ENCODE measurements around the gene DNAJC13.
"Not testable (repeated sequence)": the region's sequence is repeated elsewhere in the genome, so short reads cannot be mapped to it uniquely, and the experiment has no call there.

The DNAJC13 gene, protein sequence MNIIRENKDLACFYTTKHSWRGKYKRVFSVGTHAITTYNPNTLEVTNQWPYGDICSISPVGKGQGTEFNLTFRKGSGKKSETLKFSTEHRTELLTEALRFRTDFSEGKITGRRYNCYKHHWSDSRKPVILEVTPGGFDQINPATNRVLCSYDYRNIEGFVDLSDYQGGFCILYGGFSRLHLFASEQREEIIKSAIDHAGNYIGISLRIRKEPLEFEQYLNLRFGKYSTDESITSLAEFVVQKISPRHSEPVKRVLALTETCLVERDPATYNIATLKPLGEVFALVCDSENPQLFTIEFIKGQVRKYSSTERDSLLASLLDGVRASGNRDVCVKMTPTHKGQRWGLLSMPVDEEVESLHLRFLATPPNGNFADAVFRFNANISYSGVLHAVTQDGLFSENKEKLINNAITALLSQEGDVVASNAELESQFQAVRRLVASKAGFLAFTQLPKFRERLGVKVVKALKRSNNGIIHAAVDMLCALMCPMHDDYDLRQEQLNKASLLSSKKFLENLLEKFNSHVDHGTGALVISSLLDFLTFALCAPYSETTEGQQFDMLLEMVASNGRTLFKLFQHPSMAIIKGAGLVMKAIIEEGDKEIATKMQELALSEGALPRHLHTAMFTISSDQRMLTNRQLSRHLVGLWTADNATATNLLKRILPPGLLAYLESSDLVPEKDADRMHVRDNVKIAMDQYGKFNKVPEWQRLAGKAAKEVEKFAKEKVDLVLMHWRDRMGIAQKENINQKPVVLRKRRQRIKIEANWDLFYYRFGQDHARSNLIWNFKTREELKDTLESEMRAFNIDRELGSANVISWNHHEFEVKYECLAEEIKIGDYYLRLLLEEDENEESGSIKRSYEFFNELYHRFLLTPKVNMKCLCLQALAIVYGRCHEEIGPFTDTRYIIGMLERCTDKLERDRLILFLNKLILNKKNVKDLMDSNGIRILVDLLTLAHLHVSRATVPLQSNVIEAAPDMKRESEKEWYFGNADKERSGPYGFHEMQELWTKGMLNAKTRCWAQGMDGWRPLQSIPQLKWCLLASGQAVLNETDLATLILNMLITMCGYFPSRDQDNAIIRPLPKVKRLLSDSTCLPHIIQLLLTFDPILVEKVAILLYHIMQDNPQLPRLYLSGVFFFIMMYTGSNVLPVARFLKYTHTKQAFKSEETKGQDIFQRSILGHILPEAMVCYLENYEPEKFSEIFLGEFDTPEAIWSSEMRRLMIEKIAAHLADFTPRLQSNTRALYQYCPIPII (N-terminal part only)

DNA sequence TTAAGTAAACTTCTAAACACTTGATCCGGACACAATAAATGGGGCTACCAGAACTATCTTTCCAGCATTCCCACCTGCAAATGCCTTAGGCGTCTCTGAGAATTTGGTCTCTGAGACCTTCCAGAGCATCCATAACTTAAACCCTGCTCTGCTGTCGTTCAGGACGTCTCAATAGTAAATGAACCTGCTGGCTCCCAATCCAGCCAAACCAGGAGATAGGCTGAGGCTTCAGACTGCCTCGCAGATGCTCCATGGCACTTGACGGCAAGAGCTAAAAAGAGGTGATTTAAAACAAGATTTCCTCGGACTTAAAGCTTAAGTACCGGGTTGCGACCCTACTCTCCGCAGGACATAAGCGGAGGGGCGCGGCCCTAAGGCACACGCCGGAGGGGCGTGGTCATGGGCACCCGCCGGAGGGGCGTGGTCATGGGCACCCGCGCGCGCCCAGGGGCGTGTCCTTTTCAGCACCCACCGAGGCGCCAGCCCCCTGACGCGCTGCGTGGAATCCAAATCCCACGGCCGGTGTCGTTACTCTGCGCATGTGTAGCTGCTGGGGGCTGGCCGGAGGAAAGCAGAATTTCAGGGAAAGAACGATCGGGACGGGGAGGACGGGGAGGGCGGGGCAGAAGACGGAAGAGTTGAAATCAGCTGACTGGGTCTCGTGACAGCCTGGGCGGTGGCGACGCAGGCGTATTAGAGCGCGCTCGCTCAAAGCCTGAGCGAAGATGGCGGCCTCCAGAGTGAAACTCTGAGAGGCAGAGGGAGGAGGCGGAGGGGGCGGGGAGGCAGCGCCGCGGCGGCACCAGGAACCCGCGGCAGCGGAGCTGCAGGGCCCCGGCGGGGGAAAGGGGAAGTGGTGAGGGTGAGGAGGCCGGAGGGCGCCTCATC lies at the start of gene DNAJC13:
DNAJC13 (plus strand) TSS at position 696 of the 888 bp plus-strand sequence. CDS start 17,049 bp downstream, outside the sequence.
- Histone ChIP-seq H3K36me3 (ENCODE audit: insufficient read depth, low read length) (no peaks in the 10 kb centered on the region), H3K27ac (ENCODE audit: low read depth, low read length) (peak within 1 kb of the TSS; percentile 88), H3K27me3 (ENCODE audit: control insufficient read depth in 1 of 2, insufficient read depth in 2 of 2, low read length in 2 of 2) (no peaks in the 10 kb centered on the region), H3K4me3 (ENCODE audit: low read depth in 1 of 2, low read length in 2 of 2) (peak within 1 kb of the TSS; percentile 79 to 80), H3K9me3 (ENCODE audit: low read length) (no peaks in the 10 kb centered on the region), H3K4me1 (ENCODE audit: insufficient read depth, low read length) (peaks cover 20% of the 10 kb centered on the region), H3K9ac (ENCODE audit: low read length) (peak within 1 kb of the TSS; percentile 69)

DNA sequence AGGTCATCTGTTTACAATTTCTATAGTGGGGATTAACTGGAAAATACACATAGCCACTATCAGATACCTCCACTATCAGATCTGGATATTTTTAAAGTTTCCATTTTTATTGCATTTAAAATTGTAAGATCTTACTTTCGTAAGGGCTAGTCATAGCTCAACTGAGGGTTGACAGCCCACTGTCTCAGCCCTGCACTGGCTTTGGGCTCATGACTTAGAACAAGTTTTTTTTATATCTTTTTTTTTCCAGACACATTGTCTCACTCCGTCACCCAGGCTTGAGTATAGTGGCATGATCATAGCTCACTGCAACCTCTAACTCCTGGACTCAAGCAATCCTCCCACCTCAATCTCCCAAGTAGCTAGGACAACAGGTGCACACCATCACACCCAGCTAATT lies 48.8 kb upstream of the DNAJC13 start:
- H3K9ac ChIP-seq (ENCODE audit: low read length) = no peak overlapping the region
- H3K9me3 ChIP-seq (ENCODE audit: low read length) = no peaks in the 10 kb centered on the region
- H3K4me3 ChIP-seq (ENCODE audit: low read depth in 1 of 2, low read length in 2 of 2) = no peak overlapping the region
- H3K4me1 ChIP-seq (ENCODE audit: insufficient read depth, low read length) = no peaks in the 10 kb centered on the region
- H3K36me3 ChIP-seq (ENCODE audit: insufficient read depth, low read length) = no peaks in the 10 kb centered on the region
- H3K27ac ChIP-seq (ENCODE audit: low read depth, low read length) = no peak overlapping the region
- H3K27me3 ChIP-seq (ENCODE audit: control insufficient read depth in 1 of 2, insufficient read depth in 2 of 2, low read length in 2 of 2) = no peaks in the 10 kb centered on the region

DNA sequence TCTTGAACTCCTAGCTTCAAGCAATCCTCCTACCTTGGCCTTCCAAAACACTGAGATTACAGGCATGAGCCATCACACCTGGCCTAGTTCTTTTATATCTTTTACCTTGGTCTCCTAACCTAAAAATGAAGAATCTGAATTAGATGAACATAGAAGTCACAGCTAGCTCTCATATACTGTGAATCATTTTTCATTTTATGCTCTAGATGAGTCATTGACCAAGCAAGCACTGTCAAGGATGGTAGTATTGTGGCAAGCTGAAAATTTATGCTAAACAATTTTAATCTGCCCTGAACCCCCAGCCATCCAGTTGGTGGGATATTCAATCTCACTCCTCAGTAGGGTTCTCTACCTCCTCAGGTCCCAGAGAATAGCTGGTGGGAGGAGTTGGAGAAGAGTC lies 48.3 kb upstream of the DNAJC13 start:
- Histone ChIP-seq H3K4me1 (ENCODE audit: insufficient read depth, low read length) (no peaks in the 10 kb centered on the region), H3K36me3 (ENCODE audit: insufficient read depth, low read length) (no peaks in the 10 kb centered on the region), H3K4me3 (ENCODE audit: low read depth in 1 of 2, low read length in 2 of 2) (no peak overlapping the region), H3K27ac (ENCODE audit: low read depth, low read length) (no peak overlapping the region), H3K9me3 (ENCODE audit: low read length) (no peaks in the 10 kb centered on the region), H3K9ac (ENCODE audit: low read length) (no peak overlapping the region), H3K27me3 (ENCODE audit: control insufficient read depth in 1 of 2, insufficient read depth in 2 of 2, low read length in 2 of 2) (no peaks in the 10 kb centered on the region)

DNA sequence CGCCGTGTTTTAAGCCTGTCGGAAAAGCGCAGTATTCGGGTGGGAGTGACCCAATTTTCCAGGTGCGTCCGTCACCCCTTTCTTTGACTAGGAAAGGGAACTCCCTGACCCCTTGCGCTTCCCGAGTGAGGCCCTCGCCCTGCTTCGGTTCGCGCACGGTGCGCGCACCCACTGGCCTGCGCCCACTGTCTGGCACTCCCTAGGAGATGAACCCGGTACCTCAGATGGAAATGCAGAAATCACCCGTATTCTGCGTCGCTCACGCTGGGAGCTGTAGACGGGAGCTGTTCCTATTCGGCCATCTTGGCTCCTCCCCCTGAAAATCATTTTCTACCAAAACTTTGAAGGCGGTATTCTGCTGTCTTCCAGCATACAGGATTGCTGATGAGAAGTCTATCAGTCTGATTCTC lies 40.4 kb upstream of the DNAJC13 start:
- H3K4me1 ChIP-seq (ENCODE audit: insufficient read depth, low read length); H3K9ac ChIP-seq (ENCODE audit: low read length); H3K27me3 ChIP-seq (ENCODE audit: control insufficient read depth in 1 of 2, insufficient read depth in 2 of 2, low read length in 2 of 2); H3K9me3 ChIP-seq (ENCODE audit: low read length); H3K27ac ChIP-seq (ENCODE audit: low read depth, low read length); H3K4me3 ChIP-seq (ENCODE audit: low read depth in 1 of 2, low read length in 2 of 2); H3K36me3 ChIP-seq (ENCODE audit: insufficient read depth, low read length): not testable (repeated sequence)

DNA sequence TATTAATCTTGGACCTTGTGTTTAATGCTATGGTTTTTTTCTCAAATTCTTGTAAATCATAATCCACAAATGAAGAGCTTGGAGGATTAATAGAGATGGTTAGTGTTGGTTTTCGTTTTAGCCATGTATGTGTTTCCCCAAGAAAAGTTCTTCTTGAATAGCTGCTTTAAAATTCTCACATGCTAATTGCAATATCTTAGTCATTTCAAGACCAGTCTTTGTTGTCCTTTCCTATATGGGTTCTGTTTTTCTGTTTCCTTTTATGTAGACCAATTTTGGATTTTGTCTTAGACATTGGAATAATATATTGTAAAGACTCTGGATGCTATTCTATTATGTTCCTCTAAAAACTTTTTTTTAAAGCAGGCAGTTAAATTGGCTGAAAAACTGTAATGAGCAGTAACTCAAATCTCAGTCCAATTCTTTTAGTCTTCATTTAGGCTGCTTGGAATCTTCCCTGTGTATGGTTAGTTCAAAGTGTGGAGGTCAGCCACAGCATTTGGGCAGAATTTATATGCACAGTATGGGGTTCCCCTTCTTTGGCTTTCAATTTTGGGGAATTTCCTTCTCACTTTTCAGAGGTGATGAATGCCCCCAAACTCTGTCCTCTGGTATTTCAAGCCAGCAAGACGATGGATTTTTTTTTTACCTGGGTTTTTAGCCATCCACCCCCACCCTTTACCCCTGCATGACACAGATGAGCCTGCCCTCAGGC lies 39.1 kb upstream of the DNAJC13 start:
- H3K9me3 ChIP-seq (ENCODE audit: low read length) = no peaks in the 10 kb centered on the region
- H3K9ac ChIP-seq (ENCODE audit: low read length) = no peak overlapping the region
- no peaks in the 10 kb centered on the region for H3K36me3 ChIP-seq (ENCODE audit: insufficient read depth, low read length)
- no peak overlapping the region for H3K27ac ChIP-seq (ENCODE audit: low read depth, low read length)
- no peaks in the 10 kb centered on the region for H3K27me3 ChIP-seq (ENCODE audit: control insufficient read depth in 1 of 2, insufficient read depth in 2 of 2, low read length in 2 of 2)
- no peak overlapping the region for H3K4me3 ChIP-seq (ENCODE audit: low read depth in 1 of 2, low read length in 2 of 2)
- no peaks in the 10 kb centered on the region for H3K4me1 ChIP-seq (ENCODE audit: insufficient read depth, low read length)

DNA sequence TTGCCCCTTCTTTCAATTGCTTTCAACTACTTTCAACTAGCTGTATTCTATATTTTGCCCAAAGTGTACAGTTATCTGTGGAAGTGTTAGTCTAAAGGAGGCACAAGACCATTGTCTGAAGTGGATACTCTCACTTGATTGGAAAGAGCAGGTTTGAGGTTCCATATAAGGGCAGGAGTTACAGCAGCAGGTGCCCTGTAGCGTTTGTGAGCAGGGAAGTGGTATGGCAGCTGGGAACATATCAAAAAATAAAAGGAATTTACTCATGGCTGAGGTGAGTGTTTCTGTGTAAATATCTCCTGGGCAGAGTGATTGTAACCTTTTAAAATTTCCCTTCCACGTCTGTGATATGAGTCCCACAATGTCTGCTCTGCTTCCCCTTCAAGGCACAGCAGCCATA lies 38.5 kb upstream of the DNAJC13 start:
- H3K4me1 ChIP-seq (ENCODE audit: insufficient read depth, low read length) = no peaks in the 10 kb centered on the region
- no peaks in the 10 kb centered on the region for H3K27me3 ChIP-seq (ENCODE audit: control insufficient read depth in 1 of 2, insufficient read depth in 2 of 2, low read length in 2 of 2)

DNA sequence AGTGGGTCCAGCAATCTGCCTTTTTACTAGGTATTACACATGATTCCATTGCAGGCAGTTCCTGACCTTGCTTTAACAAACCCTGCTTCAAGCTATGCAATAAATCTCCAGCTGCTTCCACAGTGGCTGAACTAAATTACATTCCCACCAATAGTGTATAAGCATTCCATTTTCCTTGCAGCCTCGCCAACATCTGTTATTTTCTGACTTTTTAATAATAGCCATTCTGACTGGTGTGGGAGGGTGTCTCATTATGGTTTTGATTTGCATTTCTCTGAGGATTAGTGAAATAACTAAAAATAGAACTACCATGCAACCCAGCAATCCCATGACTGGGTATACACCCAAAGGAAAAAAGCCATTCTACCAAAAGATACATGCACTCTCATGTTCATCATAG lies 36.4 kb upstream of the DNAJC13 start:
- Histone ChIP-seq H3K9ac (ENCODE audit: low read length) (no peak overlapping the region), H3K27ac (ENCODE audit: low read depth, low read length) (no peak overlapping the region)

More for the DNA sequence above, 38.5 kb upstream of the DNAJC13 start:
- Histone ChIP-seq H3K27ac (ENCODE audit: low read depth, low read length) (no peak overlapping the region), H3K9me3 (ENCODE audit: low read length) (no peaks in the 10 kb centered on the region), H3K36me3 (ENCODE audit: insufficient read depth, low read length) (no peaks in the 10 kb centered on the region), H3K4me3 (ENCODE audit: low read depth in 1 of 2, low read length in 2 of 2) (no peak overlapping the region), H3K9ac (ENCODE audit: low read length) (no peak overlapping the region)

DNA sequence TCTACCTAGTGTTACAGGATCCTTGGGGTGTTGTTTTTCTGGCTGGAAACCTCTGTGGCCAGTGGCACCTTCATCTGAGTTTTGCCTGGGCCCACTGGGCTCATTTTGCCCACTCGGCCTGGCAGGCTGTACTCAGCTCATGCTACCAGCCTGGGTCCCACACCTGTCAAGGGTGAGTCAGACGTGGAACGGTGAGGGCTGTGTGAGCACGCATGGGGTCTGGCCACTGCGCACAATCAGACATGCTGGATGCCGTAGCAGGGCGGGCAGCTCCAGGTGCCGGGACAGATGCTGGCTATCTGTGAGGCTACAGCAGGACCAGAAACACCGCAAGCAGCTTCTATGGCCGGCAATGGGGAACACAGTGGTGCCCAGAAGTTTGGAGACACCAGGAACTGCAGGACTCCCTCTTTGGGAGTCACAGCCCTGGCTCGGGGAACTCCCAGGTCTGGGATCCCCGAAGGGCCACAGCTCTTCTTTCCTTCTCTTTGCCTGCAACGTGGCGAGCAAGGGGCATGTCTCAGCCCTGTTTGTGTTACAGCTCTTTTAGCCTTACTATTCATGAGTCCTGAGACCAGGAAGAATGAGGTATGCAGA lies 35.9 kb upstream of the DNAJC13 start:
- no peaks in the 10 kb centered on the region for H3K9me3 ChIP-seq (ENCODE audit: low read length)
- no peak overlapping the region for H3K27ac ChIP-seq (ENCODE audit: low read depth, low read length)
- no peaks in the 10 kb centered on the region for H3K27me3 ChIP-seq (ENCODE audit: control insufficient read depth in 1 of 2, insufficient read depth in 2 of 2, low read length in 2 of 2)
- no peaks in the 10 kb centered on the region for H3K36me3 ChIP-seq (ENCODE audit: insufficient read depth, low read length)
- no peak overlapping the region for H3K4me3 ChIP-seq (ENCODE audit: low read depth in 1 of 2, low read length in 2 of 2)
- no peak overlapping the region for H3K9ac ChIP-seq (ENCODE audit: low read length)
- H3K4me1 ChIP-seq (ENCODE audit: insufficient read depth, low read length) = no peaks in the 10 kb centered on the region

More for the DNA sequence above, 36.4 kb upstream of the DNAJC13 start:
- Histone ChIP-seq H3K4me1 (ENCODE audit: insufficient read depth, low read length) (no peaks in the 10 kb centered on the region), H3K9me3 (ENCODE audit: low read length) (no peaks in the 10 kb centered on the region), H3K36me3 (ENCODE audit: insufficient read depth, low read length) (no peaks in the 10 kb centered on the region), H3K27me3 (ENCODE audit: control insufficient read depth in 1 of 2, insufficient read depth in 2 of 2, low read length in 2 of 2) (no peaks in the 10 kb centered on the region), H3K4me3 (ENCODE audit: low read depth in 1 of 2, low read length in 2 of 2) (no peak overlapping the region)

DNA sequence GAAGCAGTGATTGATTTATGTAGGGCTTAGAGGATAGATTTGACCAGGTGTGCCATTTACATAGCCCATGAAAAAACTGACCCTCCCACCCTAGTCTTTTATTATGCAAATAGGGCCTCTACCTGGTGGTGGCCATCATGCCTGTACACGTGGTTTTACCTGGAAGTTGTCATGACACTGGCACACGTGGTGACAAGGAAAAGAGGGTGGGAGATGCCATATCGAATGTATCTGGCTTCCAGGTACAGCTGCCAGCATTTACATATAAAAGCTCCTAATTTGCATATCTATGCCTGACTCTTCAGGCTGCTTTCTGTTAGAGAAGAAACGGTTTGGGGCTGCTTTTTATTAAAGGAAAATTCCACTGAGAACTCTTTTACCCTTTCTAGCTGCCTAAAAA lies 35.0 kb upstream of the DNAJC13 start:
- Histone ChIP-seq H3K9me3 (ENCODE audit: low read length) (no peaks in the 10 kb centered on the region), H3K9ac (ENCODE audit: low read length) (no peak overlapping the region), H3K4me1 (ENCODE audit: insufficient read depth, low read length) (no peaks in the 10 kb centered on the region), H3K36me3 (ENCODE audit: insufficient read depth, low read length) (no peaks in the 10 kb centered on the region), H3K27ac (ENCODE audit: low read depth, low read length) (no peak overlapping the region), H3K4me3 (ENCODE audit: low read depth in 1 of 2, low read length in 2 of 2) (no peak overlapping the region), H3K27me3 (ENCODE audit: control insufficient read depth in 1 of 2, insufficient read depth in 2 of 2, low read length in 2 of 2) (no peaks in the 10 kb centered on the region)

DNA sequence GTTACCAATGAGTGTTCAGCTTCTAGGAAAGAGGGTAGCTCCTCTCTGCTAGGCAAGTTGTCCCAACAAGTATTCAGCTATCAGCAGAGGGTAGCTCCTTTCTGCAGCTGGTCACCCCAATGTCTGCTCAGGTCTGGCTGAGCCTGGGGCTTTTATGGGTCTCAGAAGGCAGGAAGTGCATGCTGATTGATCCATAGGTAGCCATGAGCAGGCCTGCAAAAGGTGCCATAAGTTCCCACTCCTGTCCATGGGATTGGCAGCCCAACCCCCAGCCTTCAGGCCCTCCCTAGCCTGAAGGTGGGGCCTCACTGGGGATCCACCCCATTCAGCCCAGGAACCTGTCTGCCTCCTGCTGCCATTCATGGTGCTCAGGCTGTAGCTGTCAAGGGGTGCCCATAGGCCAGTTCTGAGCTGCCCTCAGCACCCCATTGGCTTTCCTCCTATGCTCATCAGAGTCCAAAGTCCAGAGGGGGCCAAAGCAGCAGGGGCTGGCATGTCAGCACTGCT lies 34.6 kb upstream of the DNAJC13 start:
- no peak overlapping the region for H3K4me3 ChIP-seq (ENCODE audit: low read depth in 1 of 2, low read length in 2 of 2)
- no peaks in the 10 kb centered on the region for H3K36me3 ChIP-seq (ENCODE audit: insufficient read depth, low read length)
- H3K9me3 ChIP-seq (ENCODE audit: low read length) = no peaks in the 10 kb centered on the region
- H3K27ac ChIP-seq (ENCODE audit: low read depth, low read length) = no peak overlapping the region
- no peaks in the 10 kb centered on the region for H3K4me1 ChIP-seq (ENCODE audit: insufficient read depth, low read length)
- no peaks in the 10 kb centered on the region for H3K27me3 ChIP-seq (ENCODE audit: control insufficient read depth in 1 of 2, insufficient read depth in 2 of 2, low read length in 2 of 2)
- no peak overlapping the region for H3K9ac ChIP-seq (ENCODE audit: low read length)

Measured in muscle layer of colon (tissue), 2 donors.